ENCODE results near the gene TFR2. TPM values are rescaled to one million over a fixed set of nuclear protein-coding genes. Genes with fewer than 3 reads are reported as not detected.

Gene TFR2
- total RNA-seq, 1 experiment from 2014 or later = 6.2 TPM

GRCh38 chr7:100611983-100612729 is 29.2 kb downstream of the TFR2 start, which contains the start of gene MOSPD3:
TSS of gene MOSPD3 (plus strand) at chr7:100612540. CDS start at chr7:100612792, 252 bp downstream.
- intact Hi-C loops (cut with micrococcal nuclease; ENCODE audit: unreplicated experiment) = loop anchor here (1.0 to 2.0 kb wide), 2 partner anchors 26 to 61 kb away; partner anchors contain the start of genes FBXO24, GNB2 and LRCH4
- BruUV-seq (replicated peaks) = no TSS peak

DNA sequence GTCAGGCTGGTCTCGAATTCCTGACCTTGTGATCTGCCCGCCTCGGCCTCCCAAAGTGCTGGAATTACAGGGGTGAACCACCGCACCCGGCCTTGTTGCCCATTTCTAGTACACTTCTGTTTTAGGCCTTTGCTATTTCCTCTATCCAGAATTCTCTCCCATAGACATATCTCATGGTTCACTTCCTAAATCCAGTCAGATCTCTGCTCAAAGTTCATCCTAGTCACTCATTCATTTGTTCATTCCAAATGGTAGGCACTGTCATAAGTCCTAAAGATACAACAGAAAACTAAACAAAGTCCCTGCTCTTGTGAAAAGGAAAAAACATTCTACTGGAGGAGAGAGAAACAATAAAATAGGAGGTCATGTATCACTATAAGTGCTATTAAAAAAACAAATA is 31.4 kb downstream of the TFR2 start:
- no peak overlapping the region for H2AFZ ChIP-seq
- no TSS peak for BruUV-seq (replicated peaks)
- no peak for DNase-seq
- ChIA-PET CTCF (no interaction called here), POLR2A (ENCODE audit: unreplicated experiment) (no interaction called here)
- no peaks in the 10 kb centered on the region for H3K36me3 ChIP-seq (ENCODE audit: low read depth)
- no peak overlapping the region for H3K4me2 ChIP-seq
- H3K27me3 ChIP-seq (ENCODE audit: insufficient read depth, low read depth) = no peaks in the 10 kb centered on the region
- TF ChIP-seq, protein P1, sequence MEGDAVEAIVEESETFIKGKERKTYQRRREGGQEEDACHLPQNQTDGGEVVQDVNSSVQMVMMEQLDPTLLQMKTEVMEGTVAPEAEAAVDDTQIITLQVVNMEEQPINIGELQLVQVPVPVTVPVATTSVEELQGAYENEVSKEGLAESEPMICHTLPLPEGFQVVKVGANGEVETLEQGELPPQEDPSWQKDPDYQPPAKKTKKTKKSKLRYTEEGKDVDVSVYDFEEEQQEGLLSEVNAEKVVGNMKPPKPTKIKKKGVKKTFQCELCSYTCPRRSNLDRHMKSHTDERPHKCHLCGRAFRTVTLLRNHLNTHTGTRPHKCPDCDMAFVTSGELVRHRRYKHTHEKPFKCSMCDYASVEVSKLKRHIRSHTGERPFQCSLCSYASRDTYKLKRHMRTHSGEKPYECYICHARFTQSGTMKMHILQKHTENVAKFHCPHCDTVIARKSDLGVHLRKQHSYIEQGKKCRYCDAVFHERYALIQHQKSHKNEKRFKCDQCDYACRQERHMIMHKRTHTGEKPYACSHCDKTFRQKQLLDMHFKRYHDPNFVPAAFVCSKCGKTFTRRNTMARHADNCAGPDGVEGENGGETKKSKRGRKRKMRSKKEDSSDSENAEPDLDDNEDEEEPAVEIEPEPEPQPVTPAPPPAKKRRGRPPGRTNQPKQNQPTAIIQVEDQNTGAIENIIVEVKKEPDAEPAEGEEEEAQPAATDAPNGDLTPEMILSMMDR (conservative IDR thresholded peaks at IDR 0.05) = no peak
- TF ChIP-seq EZH2 (IDR thresholded peaks at IDR 0.05; ENCODE audit: low read depth) = no peak
- intact Hi-C loops (cut with micrococcal nuclease; ENCODE audit: unreplicated experiment) = no loop called here
- no peaks in the 10 kb centered on the region for H3K9me2 ChIP-seq (ENCODE audit: insufficient read depth)
- H4K20me1 ChIP-seq (ENCODE audit: insufficient read depth) = no peaks in the 10 kb centered on the region
- no peaks in the 10 kb centered on the region for H3K79me2 ChIP-seq (ENCODE audit: low read depth)
- no peak overlapping the region for H3K4me3 ChIP-seq
- peaks cover 15% of the 10 kb centered on the region; the same call in 1 of the 2 replicates for H3F3A ChIP-seq (ENCODE audit: insufficient read depth, low read depth)
- H3K9me3 ChIP-seq (ENCODE audit: insufficient read depth, low read depth) = no peaks in the 10 kb centered on the region
- H3K4me1 ChIP-seq (replicated peaks; ENCODE audit: insufficient read depth) = peaks cover 5% of the 10 kb centered on the region
- no peak overlapping the region for H3K27ac ChIP-seq

More at GRCh38 chr7:100611983-100612729, 29.2 kb downstream of the TFR2 start, which contains the start of gene MOSPD3:
- Histone ChIP-seq H4K20me1 (ENCODE audit: insufficient read depth) (no peaks in the 10 kb centered on the region), H3F3A (ENCODE audit: insufficient read depth, low read depth) (peaks cover 15% of the 10 kb centered on the region; the same call in 1 of the 2 replicates), H3K4me2 (peak within 1 kb of the TSS; percentile 96), H3K4me3 (peak within 1 kb of the TSS; percentile 74), H3K79me2 (ENCODE audit: low read depth) (no peaks in the 10 kb centered on the region), H3K27ac (peak within 1 kb of the TSS; percentile 60), H2AFZ (peak within 1 kb of the TSS; percentile 86), H3K27me3 (ENCODE audit: insufficient read depth, low read depth) (no peaks in the 10 kb centered on the region), H3K4me1 (replicated peaks; ENCODE audit: insufficient read depth) (peaks cover 5% of the 10 kb centered on the region), H3K9me3 (ENCODE audit: insufficient read depth, low read depth) (no peaks in the 10 kb centered on the region), H3K9me2 (ENCODE audit: insufficient read depth) (no peaks in the 10 kb centered on the region), H3K36me3 (ENCODE audit: low read depth) (no peaks in the 10 kb centered on the region)
- DNase-seq = peak; percentile 98 to 99
- no peak for TF ChIP-seq EZH2 (IDR thresholded peaks at IDR 0.05; ENCODE audit: low read depth)
- TF ChIP-seq, protein P1 (conservative IDR thresholded peaks at IDR 0.05) = no peak
- CTCF ChIA-PET = interaction anchor here (0.6 to 1.7 kb wide), 6 partner anchors 21 to 190 kb away, joined by 3 to 12 read pairs (median 4); no protein-coding TSS in a partner anchor
- POLR2A ChIA-PET (ENCODE audit: unreplicated experiment) = interaction anchor here (0.5 to 1.6 kb wide), 20 partner anchors 21 to 640 kb away, joined by 3 to 23 read pairs (median 5); partner anchors contain the start of genes FBXO24, POP7, SRRT and UFSP1

- no peaks in the 10 kb centered on the region for H4K20me1 ChIP-seq (ENCODE audit: insufficient read depth)
- no peak overlapping the region for H3K27ac ChIP-seq
- no TSS peak for BruUV-seq (replicated peaks)
- no peak overlapping the region for H3K4me3 ChIP-seq
- POLR2A ChIA-PET (ENCODE audit: unreplicated experiment) = interaction anchor here (0.7 kb wide), 2 partner anchors 22 to 26 kb away, joined by 4 to 8 read pairs; no protein-coding TSS in a partner anchor
- H3K9me3 ChIP-seq (ENCODE audit: insufficient read depth, low read depth) = no peaks in the 10 kb centered on the region
- intact Hi-C loops (cut with micrococcal nuclease; ENCODE audit: unreplicated experiment) = no loop called here
- H3K4me2 ChIP-seq = no peak overlapping the region
- TF ChIP-seq, protein P1 (conservative IDR thresholded peaks at IDR 0.05) = no peak
- no peak for TF ChIP-seq EZH2 (IDR thresholded peaks at IDR 0.05; ENCODE audit: low read depth)
- no peaks in the 10 kb centered on the region for H3K36me3 ChIP-seq (ENCODE audit: low read depth)
- H2AFZ ChIP-seq = no peak overlapping the region
- no peaks in the 10 kb centered on the region for H3K9me2 ChIP-seq (ENCODE audit: insufficient read depth)
- H3K79me2 ChIP-seq (ENCODE audit: low read depth) = no peaks in the 10 kb centered on the region
- peaks cover 10% of the 10 kb centered on the region; the same call in 1 of the 2 replicates for H3F3A ChIP-seq (ENCODE audit: insufficient read depth, low read depth)
- H3K4me1 ChIP-seq (replicated peaks; ENCODE audit: insufficient read depth) = peaks cover 16% of the 10 kb centered on the region; the same call in 1 of the 2 replicates
- no peak for DNase-seq
- no peaks in the 10 kb centered on the region for H3K27me3 ChIP-seq (ENCODE audit: insufficient read depth, low read depth)
- CTCF ChIA-PET = no interaction called here
Observed at GRCh38 chr7:100607111-100607510, 34.2 kb downstream of the TFR2 start.
